Dedifferentiated amniotic fluid mesenchymal stem cell (primary cell): ENCODE results near the gene DENND4A.
"Not testable (repeated sequence)": the region's sequence is repeated elsewhere in the genome, so short reads cannot be mapped to it uniquely, and the experiment has no call there.

Source experiments
- DNase-seq: peaks from one replicate; pipeline ENCODE4 v3.0.0-alpha.2; 2016; ENCODE audit errors: extremely low spot score

The DENND4A gene

GRCh38 chr15:65632780-65633375, 159.2 kb downstream of the DENND4A start:
- DNase-seq: no peak

GRCh38 chr15:65631503-65631902, 160.6 kb downstream of the DENND4A start:
- DNase-seq: no peak

- DNase-seq: no peak
Measured at GRCh38 chr15:65630760-65631159, 161.3 kb downstream of the DENND4A start.

GRCh38 chr15:65629548-65629947, 162.5 kb downstream of the DENND4A start:
- no peak for DNase-seq

GRCh38 chr15:65626856-65627255, 165.2 kb downstream of the DENND4A start:
- no peak for DNase-seq

GRCh38 chr15:65623103-65623502, 169.0 kb downstream of the DENND4A start:
- no peak for DNase-seq

GRCh38 chr15:65621638-65622037, 170.5 kb downstream of the DENND4A start, which contains the start of gene SLC24A1:
Gene SLC24A1 (plus strand): TSS chr15:65621938. CDS start chr15:65624081, 2,143 bp downstream.
- DNase-seq: no peak

GRCh38 chr15:65620833-65621232, 171.3 kb downstream of the DENND4A start:
- DNase-seq: no peak

GRCh38 chr15:65619626-65620290, 172.3 kb downstream of the DENND4A start:
- no peak for DNase-seq

- DNase-seq: no peak
Measured at GRCh38 chr15:65618560-65619109, 173.5 kb downstream of the DENND4A start.

- DNase-seq: not testable (repeated sequence)
Measured at GRCh38 chr15:65615887-65616286, 176.2 kb downstream of the DENND4A start.

- DNase-seq: no peak
Measured at GRCh38 chr15:65612949-65613744, 178.9 kb downstream of the DENND4A start.

GRCh38 chr15:65612616-65612946, 179.5 kb downstream of the DENND4A start:
- DNase-seq: no peak

- DNase-seq: no peak
Measured at GRCh38 chr15:65611888-65612615, 180.0 kb downstream of the DENND4A start.

GRCh38 chr15:65610871-65611718, 181.0 kb downstream of the DENND4A start, which contains the start of gene INTS14:
Gene INTS14 (minus strand): TSS chr15:65611131. CDS start chr15:65607380, 3,751 bp downstream.
- DNase-seq: peak; percentile 95
